ENCODE measurements around the gene GPATCH1. TPM values are rescaled to one million over a fixed set of nuclear protein-coding genes. Genes with fewer than 3 reads are reported as not detected.
A peak's percentile ranks its signal among the peaks of the same experiment; 100 is the strongest.

Gene GPATCH1
- total RNA-seq, 1 experiment from 2014 or later = 16.1 TPM

DNA sequence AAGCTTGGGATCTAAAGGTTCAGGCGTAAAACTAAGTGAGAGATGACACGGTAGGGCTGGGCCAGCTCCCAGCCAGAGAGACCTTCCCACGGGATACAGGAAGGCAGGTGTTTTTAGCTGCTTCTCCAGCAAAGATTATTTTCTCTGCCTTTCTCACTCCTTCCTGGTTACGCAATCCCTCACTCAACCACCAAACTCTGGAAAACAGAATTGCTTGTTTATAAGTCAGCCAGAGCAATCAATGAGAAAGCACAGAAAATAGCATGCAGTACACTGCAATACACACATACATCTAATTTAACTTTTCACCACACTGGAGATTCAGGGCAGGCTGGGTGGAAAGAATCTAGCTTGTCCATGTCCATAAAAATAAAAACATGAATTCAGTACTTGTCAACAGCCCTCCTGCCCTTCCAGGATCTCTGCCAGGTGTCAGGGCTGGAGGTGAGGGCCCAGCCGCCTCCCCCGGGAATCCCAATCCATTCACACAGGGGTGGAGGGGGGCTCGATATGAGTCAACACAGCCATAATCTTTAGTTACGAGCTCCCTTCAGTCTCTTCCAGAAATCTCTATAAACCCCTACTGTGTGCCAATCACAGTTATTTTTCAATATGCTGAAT lies 28.5 kb upstream of the GPATCH1 start:
- TF ChIP-seq, protein P1, sequence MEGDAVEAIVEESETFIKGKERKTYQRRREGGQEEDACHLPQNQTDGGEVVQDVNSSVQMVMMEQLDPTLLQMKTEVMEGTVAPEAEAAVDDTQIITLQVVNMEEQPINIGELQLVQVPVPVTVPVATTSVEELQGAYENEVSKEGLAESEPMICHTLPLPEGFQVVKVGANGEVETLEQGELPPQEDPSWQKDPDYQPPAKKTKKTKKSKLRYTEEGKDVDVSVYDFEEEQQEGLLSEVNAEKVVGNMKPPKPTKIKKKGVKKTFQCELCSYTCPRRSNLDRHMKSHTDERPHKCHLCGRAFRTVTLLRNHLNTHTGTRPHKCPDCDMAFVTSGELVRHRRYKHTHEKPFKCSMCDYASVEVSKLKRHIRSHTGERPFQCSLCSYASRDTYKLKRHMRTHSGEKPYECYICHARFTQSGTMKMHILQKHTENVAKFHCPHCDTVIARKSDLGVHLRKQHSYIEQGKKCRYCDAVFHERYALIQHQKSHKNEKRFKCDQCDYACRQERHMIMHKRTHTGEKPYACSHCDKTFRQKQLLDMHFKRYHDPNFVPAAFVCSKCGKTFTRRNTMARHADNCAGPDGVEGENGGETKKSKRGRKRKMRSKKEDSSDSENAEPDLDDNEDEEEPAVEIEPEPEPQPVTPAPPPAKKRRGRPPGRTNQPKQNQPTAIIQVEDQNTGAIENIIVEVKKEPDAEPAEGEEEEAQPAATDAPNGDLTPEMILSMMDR (IDR thresholded peaks at IDR 0.05; ENCODE audit: insufficient read depth in 1 of 2, low read depth in 1 of 2, low read length in 1 of 2, severe bottlenecking in 1 of 2, unreplicated experiment in 1 of 2) = no peak
- ChIA-PET CTCF (interaction anchor here (0.6 kb wide), 1 partner anchor 26 kb away, joined by 3 read pairs; no protein-coding TSS in a partner anchor), POLR2A (interaction anchor here (0.5 to 1.2 kb wide), 4 partner anchors 11 to 26 kb away, joined by 3 to 11 read pairs (median 4); partner anchors contain the start of gene RHPN2)
- Mint-ChIP-seq H3K27ac (ENCODE audit: unreplicated experiment) (peak overlapping the region; percentile 98), H3K9me3 (ENCODE audit: unreplicated experiment) (no peaks in the 10 kb centered on the region), H3K4me1 (ENCODE audit: low read depth, unreplicated experiment) (peaks cover 38% of the 10 kb centered on the region), H3K36me3 (ENCODE audit: insufficient read depth, unreplicated experiment) (peaks cover 96% of the 10 kb centered on the region), H3K4me3 (ENCODE audit: unreplicated experiment) (no peak overlapping the region), H3K27me3 (ENCODE audit: insufficient read depth, unreplicated experiment) (no peaks in the 10 kb centered on the region)
- H3K4me1 ChIP-seq = peaks cover 52% of the 10 kb centered on the region
- no peak overlapping the region for H3K4me3 ChIP-seq (ENCODE audit: low read depth, low read length)
- peak in 1 of 2 experiments; percentile 55 for DNase-seq
- BruUV-seq (replicated peaks) = no TSS peak
- H3K9me3 ChIP-seq = no peaks in the 10 kb centered on the region
- H3K36me3 ChIP-seq (ENCODE audit: control insufficient read depth, insufficient read depth, low read length) = peaks cover 3% of the 10 kb centered on the region; the same call in 1 of the 2 replicates
- intact Hi-C loops (cut with micrococcal nuclease; ENCODE audit: unreplicated experiment) = no loop called here
- no peaks in the 10 kb centered on the region for H3K27me3 ChIP-seq (replicated peaks; ENCODE audit: control insufficient read depth, insufficient read depth, low read length)

DNA sequence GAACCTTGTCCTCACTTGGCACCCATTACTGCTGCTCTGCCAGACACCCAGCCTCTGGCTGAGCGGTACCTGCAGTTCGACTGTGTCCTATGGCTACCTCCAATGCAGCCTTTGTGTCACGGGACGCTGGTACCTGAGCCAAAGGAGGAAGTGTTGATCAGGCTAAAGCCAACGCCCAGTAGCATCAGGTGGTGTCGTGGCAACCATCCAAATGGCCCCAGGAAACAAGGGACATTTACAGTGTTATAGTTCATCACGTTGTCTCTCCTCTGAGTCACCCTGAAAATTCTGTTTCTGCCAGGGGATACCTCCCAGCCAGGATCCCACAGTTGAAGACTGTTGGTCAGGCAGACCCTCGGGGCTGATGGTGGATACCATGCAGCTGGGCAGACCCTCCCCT lies 26.4 kb upstream of the GPATCH1 start:
- Mint-ChIP-seq H3K27ac (ENCODE audit: unreplicated experiment) (peak overlapping the region; percentile 35), H3K27me3 (ENCODE audit: insufficient read depth, unreplicated experiment) (no peaks in the 10 kb centered on the region), H3K36me3 (ENCODE audit: insufficient read depth, unreplicated experiment) (peaks cover 94% of the 10 kb centered on the region), H3K4me1 (ENCODE audit: low read depth, unreplicated experiment) (peaks cover 29% of the 10 kb centered on the region), H3K9me3 (ENCODE audit: unreplicated experiment) (no peaks in the 10 kb centered on the region), H3K4me3 (ENCODE audit: unreplicated experiment) (no peak overlapping the region)
- no peak overlapping the region for H3K4me3 ChIP-seq (ENCODE audit: low read depth, low read length)
- no peak for DNase-seq
- ChIA-PET CTCF (no interaction called here), POLR2A (no interaction called here)
- no peaks in the 10 kb centered on the region for H3K27me3 ChIP-seq (replicated peaks; ENCODE audit: control insufficient read depth, insufficient read depth, low read length)
- intact Hi-C loops (cut with micrococcal nuclease; ENCODE audit: unreplicated experiment) = no loop called here
- no TSS peak for BruUV-seq (replicated peaks)
- peaks cover 40% of the 10 kb centered on the region for H3K4me1 ChIP-seq
- no peaks in the 10 kb centered on the region for H3K9me3 ChIP-seq
- peaks cover 3% of the 10 kb centered on the region; the same call in 1 of the 2 replicates for H3K36me3 ChIP-seq (ENCODE audit: control insufficient read depth, insufficient read depth, low read length)
- TF ChIP-seq, protein P1 (IDR thresholded peaks at IDR 0.05; ENCODE audit: insufficient read depth in 1 of 2, low read depth in 1 of 2, low read length in 1 of 2, severe bottlenecking in 1 of 2, unreplicated experiment in 1 of 2) = no peak

- no peak overlapping the region for H3K4me3 ChIP-seq (ENCODE audit: low read depth, low read length)
- no peaks in the 10 kb centered on the region for H3K9me3 ChIP-seq
- Mint-ChIP-seq H3K27ac (ENCODE audit: unreplicated experiment) (peak overlapping the region; percentile 4), H3K4me3 (ENCODE audit: unreplicated experiment) (no peak overlapping the region), H3K4me1 (ENCODE audit: low read depth, unreplicated experiment) (peaks cover 29% of the 10 kb centered on the region), H3K27me3 (ENCODE audit: insufficient read depth, unreplicated experiment) (no peaks in the 10 kb centered on the region), H3K9me3 (ENCODE audit: unreplicated experiment) (no peaks in the 10 kb centered on the region), H3K36me3 (ENCODE audit: insufficient read depth, unreplicated experiment) (peaks cover 94% of the 10 kb centered on the region)
- ChIA-PET CTCF (no interaction called here), POLR2A (interaction anchor here (0.7 to 0.8 kb wide), 2 partner anchors 23 to 1118 kb away, joined by 3 to 5 read pairs; no protein-coding TSS in a partner anchor)
- TF ChIP-seq, protein P1 (IDR thresholded peaks at IDR 0.05; ENCODE audit: insufficient read depth in 1 of 2, low read depth in 1 of 2, low read length in 1 of 2, severe bottlenecking in 1 of 2, unreplicated experiment in 1 of 2) = no peak
- DNase-seq = no peak
- no TSS peak for BruUV-seq (replicated peaks)
- peaks cover 40% of the 10 kb centered on the region for H3K4me1 ChIP-seq
- intact Hi-C loops (cut with micrococcal nuclease; ENCODE audit: unreplicated experiment) = no loop called here
- H3K27me3 ChIP-seq (replicated peaks; ENCODE audit: control insufficient read depth, insufficient read depth, low read length) = no peaks in the 10 kb centered on the region
- H3K36me3 ChIP-seq (ENCODE audit: control insufficient read depth, insufficient read depth, low read length) = peaks cover 3% of the 10 kb centered on the region
Measured at GRCh38 chr19:33055718-33056117, 25.3 kb upstream of the GPATCH1 start.
